HG03565 (cell line): ENCODE measurements around the gene RAB3C.
"Not testable (repeated sequence)": the region's sequence is repeated elsewhere in the genome, so short reads cannot be mapped to it uniquely, and the experiment has no call there.

Experiments used
- ATAC-seq: cut with Tn5 transposase; IDR thresholded peaks from one replicate; pipeline ENCODE4 v1.9.1; 2021; ENCODE audit warnings: mild to moderate bottlenecking, moderate library complexity; ENCODE audit not compliant: unreplicated experiment

RAB3C gene

DNA sequence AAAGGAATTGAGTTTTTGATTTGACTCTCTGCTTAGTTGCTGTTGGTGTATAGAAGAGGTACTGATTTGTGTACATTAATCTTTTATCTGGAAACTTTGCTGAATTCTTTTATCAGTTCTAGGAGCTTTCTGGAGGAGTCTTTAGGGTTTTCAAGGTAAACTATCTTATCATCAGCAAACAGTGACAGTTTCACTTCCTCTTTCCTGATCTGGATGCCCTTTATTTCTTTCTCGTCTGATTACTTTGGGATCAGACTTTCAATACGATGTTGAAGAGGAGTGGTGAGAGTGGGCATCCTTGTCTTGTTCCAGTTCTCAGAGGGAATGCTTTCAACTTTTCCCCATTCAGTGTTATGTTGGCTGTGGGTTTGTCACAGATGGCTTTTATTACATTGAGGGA is 17.7 kb downstream of the RAB3C start:
- not testable (repeated sequence) for ATAC-seq

DNA sequence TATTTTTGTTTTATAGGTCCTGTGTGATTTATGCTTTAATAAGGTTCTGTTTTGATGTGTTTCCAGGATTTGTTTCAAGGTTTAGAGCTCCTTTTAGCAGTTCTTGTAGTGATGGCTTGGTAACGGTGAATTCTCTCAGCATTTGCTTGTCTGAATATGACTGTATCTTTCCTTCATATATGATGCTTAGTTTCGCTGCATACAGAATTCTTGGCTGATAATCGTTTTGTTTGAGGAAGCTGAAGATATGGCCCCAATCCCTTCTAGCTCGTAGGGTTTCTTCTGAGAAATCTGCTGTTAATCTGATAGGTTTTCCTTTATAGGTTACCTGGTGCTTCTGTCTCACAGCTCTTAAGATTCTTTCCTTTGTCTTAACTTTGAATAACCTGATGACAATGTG is 20.0 kb downstream of the RAB3C start:
- ATAC-seq = not testable (repeated sequence)

DNA sequence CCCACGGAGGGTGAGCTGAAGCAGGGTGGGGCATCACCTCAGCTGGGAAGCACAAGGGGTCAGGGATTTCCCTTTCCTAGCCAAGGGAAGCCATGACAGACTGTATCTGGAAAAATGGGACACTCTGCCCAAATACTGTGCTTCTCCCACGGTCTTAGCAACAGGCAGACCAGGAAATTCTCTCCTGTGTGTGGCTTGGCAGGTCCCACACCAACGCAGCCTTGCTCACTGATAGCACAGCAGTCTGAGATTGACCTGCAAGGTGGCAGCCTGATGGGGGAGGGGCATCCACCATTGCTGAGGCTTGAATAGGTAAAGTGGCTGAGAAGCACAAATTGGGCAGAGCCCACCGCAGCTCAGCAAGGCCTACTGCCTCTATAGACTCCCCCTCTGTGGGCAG is 23.2 kb downstream of the RAB3C start:
- no peak for ATAC-seq

DNA sequence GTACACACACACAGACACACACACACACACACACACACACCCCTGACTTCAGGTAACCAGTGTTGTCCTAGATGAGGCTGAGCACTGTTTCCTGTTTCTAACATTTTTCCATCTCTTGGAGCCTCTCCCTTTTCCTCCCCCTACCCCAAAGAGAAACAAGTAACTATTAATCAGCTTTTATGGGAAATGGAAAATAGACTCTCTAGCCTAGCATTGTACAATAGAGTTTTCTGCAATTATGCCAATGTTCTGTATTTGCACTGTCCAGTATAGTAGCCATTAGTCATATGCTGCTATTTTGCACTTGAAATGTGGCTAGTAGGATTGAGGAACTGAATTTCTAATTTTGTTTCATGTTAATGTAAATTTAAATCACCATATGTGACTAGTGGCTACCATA is 33.1 kb downstream of the RAB3C start:
- no peak for ATAC-seq

DNA sequence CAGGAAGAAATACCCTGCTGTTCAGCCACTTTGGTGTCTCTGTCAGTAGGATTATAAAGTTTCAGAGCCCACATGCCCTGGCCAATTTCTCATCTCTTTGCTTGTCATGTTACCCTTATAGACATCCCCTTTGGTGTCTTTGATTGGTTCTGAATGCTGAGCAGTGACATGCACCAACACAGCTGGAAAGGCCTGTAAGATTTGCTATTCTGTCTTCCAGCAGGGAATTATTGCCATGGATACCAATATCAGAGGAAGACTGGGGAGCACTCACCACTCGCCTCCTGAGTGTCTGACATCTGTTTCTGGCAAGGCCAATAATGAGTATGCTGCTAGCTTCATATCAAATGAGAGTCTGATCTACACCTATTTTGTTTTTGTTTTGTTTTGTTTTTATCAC is 34.4 kb downstream of the RAB3C start:
- no peak for ATAC-seq

DNA sequence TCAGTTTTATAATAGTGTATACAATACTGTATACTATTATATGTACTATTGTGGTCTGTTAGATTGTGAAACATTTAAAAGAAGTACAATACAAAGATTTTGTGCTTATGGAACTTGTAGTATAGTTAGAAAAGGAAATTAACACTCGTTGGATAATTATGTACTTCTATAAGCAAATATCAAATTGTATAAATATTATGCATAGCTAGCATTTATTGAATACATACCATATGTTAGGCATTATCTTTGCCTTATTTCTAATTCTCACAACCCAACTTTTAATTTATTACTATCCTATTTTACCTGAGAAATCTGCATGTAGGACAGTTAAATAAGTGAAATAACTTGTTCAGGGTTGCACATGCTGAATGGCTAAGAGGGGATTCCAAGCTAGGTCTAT is 37.5 kb downstream of the RAB3C start:
- ATAC-seq = no peak

DNA sequence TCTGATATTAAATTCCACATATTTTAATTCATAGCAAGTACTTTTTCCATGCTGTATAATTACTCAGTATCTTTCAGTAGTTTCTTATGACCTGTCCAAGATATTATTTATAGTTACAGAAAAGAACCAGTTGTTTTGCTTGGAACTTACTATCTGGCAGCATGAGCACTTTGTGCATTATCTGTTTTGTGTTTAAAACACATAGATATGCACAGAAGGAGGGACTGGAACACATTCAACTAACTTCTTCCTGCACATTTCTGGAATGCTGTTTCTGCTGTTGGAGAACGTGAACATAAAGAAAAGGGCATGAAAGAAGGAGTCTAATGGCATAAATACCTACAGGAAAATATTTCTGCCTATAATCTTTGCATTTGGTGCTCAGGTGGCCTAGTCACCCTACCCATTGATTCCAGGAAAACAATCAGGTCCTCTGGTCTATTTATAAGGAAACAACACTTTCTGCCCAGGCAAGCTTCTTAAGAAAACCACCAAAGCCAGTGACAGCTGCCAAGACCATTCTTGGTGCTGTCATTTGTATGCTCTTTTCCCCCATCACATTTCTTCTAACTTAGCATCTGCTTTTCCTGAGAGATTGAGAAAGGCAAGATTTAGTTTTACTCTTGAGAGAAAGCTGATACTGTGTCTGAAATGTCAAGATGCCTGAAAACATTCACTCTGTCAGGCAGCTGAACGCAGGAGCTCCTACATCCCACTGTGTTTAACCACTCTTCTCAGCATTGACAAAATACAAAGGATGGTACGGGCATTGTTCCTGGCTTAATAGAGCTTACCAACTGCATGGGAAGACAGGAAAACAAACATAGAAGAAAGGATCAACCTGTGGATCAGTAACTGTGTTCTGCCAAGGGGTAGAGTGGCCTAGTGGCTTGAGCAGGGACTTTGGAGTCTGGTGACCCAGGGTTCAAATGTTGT is 40.3 kb downstream of the RAB3C start:
- ATAC-seq = no peak

DNA sequence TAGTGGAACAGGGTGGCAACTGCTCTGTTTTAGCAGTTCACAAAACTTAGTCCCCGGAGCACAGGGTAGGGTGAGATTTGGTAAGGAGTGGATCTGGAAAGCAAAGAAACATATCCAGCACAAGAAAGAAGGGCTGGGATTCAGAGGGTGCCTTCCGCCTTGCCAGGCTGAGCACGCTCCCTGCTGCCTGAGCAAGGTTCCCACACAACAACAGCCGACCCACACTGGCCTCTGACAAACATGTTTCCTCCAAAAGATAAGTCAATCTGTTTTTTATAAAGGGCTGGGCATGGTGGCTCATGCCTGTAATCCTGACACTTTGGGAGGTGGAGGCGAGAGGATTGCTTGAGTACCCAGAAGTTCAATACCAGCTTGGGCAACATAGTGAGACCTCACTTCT is 45.8 kb downstream of the RAB3C start:
- ATAC-seq = no peak

DNA sequence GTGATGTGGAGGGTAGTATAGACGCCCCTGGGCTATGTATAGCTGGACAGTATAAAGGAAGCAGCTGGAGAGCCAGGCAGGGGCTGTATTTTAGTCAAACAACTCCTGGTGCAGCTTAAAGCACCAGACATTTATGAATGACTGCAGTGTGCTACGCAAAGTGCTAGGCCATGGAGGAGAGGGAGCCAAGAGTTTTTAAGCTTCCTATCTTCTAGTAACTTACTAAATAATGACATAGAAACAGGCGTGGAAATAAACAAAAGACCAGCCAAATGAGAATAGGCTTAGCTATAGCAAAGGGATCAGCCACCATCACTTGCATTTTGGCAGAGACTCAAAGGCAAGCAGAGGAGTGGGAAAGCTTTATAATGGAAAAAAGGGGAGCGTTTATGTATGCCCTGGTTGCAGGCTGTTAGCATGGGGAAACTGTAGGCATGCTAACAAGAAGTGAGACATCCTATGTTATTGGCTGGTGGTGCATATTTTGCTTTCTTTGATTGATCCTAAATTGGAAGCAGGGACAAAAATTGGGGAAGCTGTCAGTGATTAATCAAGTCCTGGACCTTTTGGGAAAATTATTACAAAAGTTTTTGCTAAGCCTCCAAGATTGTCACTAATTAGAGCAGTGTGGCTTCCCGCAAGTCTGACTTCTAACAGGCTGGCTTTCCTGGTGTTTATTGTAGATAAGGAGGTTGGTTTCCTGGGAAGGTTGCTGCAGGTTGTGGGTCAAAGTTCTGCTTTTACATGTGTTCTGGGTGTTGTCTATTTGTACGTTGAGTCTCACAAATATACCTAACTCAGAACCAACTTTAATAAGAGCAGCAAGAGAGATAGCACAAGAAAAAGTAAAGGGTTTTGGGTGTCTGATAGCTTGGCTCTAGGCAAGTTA is 46.6 kb downstream of the RAB3C start:
- no peak for ATAC-seq

DNA sequence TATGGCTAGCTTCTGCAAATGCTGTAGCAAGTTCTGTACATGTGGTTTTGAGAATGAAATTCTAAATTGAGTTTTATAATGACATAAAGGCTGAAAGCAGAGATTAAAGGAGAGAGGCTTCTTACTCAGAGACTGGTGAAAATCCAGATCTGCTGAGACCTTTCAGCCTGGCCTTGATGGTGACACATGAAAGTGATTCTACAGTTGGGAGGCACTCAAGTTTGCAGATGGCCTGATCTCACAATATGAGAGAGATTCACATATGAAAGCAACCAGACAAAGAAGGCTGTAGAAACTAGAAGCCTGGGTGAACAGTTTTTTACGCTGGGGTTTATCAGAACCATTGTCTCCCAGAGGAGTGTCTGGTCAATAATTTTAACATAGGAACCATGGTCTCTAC is 49.0 kb downstream of the RAB3C start:
- ATAC-seq = no peak

DNA sequence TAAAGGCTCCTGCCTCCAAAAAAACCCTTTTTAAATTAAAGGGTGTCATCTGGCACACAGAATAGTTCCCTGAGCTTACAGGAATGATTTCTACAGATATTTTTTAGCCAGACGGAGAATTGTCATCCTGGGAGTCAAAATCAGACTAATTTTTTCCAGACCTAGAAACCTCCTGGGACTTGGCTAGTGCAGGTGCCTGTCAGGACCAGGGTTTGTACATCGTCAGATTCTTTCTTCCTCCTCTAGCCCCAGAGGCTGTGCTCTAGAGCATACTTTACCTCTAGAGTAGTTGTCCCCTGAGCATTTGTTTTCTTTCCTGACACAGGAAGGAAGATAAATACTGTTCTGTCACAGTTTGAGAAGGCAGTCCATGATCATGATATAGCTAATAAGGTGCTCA is 52.5 kb downstream of the RAB3C start:
- no peak for ATAC-seq

DNA sequence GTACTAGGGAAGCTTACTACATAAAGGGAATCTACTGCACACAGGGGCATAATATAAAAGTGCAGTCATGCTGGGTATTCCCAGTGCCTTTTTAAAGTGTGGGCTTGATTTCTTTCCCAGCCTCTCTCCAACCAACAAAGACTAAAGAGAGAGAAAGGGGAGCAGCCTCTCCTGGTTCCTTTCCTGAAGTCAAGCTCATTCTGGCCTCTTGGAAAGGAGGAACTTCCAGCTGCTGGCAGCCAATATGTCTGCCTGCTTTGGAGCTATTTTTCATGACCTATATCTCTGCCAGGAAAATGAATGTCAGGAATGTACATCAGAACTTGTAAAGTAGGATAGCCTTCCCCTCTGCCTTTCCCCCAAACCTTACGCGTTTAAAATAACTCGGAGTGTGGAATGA is 57.1 kb downstream of the RAB3C start:
- ATAC-seq = no peak

DNA sequence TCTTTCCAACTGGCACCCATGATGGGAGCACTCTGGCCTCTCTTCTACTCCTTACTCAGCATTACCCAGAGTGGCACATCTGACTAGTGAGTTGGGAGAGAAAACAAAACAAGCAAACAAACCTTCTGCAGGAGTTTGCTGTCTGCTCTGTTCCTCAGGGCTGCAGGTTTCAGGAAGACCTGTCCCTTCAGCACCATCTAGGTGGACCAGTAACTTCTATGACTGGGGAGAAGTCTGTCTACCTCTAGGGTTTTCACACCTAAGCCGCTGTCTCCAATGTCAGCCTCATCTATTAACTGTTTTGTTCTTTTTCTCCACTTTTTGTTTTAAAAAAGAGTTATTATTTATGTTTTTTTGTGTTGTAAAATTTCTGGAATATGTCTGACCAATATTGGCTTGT is 58.7 kb downstream of the RAB3C start:
- ATAC-seq = no peak

DNA sequence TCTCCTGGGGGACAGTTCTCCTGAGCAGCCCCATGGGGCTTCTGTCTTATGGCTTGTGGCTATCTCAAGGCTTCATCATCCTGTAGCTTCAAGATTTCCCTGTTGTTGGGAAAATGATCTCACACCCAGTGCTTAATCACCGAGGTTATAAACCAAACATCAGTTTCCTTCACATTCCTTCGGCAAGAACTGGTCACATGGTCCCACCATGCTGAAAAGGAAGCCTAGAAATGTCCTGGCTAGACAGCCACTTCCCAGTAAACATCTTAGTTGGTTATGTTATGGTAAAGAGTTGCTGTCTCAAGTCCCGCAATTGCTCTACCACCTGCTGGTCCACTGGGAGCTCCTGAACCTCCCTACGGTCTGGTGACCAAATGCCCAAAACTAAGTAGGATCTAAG is 66.0 kb downstream of the RAB3C start:
- no peak for ATAC-seq

DNA sequence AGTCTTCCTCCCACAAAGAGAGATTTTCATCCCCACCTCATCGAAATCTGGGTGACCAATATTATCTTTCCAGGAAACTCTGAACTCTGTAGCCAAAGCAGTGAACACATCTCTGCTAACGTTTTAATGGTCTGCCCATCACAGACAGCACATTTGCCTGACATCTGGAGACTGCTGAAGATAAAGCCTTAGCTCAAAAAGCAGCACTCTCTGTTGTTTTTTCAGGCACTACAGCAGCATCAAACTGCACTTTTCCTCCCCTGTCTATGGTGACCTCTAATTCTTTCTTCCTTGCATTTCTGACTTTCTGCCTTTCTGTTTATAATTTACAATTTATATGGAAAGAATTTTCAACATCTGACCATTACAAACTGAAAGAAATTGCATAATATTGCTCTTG is 66.8 kb downstream of the RAB3C start:
- ATAC-seq = no peak

DNA sequence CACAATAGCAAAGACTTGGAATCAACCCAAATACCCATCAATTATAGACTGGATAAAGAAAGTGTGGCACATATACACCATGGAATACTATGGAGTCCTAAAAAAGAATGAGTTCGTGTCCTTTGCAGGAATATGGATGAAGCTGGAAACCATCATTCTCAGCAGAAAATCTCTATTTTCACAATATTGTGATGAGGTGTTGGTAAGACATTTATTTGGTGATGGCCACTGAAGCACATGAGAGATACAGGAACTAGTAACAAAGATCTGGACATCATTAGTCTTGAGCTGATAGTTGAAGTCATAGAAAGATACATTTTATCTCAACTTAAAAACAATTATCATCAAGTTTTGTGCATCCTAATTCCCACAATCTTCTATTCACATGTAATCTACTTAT is 70.6 kb downstream of the RAB3C start:
- ATAC-seq = no peak

DNA sequence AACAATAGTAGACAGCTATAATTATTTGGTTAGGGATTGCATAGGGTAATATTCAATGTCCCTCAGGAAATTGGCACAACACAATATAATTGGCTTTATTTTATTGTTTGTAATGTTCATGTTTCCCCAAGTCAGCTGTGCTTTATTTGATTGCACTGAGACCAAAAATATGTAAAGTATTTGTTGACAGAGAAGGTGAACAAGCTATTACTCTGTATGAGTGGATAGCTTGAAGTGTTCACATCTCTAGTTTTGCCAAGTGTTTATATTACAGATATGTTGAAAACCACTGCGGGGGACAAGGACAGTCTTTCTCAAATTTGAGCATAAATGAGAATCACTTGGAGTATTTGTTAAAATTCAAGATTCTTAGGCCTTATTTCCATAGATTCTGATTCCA is 83.3 kb downstream of the RAB3C start:
- no peak for ATAC-seq

DNA sequence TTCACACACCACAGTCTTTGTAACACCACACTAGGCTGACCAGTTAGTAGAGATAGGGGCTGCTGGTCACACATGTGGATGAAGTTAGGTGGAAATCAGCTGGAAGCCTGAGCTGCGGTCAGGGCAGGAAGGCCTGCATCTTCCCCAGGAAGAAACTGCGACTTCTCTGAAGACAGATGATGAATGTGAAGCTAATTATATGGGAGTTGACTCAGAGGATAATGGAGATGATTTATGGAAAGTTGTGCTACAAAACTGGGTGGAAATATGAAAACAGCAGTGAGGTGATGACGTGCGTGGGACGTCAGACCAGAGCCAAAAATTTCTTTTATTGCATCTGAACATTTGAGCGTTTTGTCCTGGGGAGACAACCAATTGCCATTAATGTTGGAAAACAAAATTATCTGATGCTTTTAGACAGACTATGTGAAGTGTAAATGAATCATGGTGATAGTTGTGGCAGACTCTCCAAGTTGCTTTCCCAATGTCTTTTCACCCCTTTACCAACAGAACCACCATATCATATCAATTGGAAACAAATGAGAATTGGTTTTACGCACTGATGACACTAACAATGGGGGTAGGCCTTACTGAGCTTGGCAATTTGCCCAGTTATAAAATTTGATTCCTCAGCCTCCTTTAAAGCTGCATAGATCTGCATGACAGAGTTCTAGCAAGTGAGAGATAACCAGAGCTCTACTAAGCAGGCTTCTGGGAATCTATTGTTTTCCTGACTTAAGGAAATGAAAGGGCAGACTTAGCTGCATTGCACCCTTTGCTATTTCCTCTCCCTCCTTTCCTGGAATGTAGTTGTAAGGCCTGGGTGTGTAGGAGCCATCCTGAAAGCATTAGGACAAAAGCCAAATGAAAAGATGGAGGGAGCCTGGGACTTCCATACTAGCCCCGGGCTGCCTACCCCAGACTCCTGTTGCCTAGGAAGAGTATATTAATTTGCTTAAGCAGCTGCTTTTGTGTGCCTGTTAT is 84.0 kb downstream of the RAB3C start:
- no peak for ATAC-seq

DNA sequence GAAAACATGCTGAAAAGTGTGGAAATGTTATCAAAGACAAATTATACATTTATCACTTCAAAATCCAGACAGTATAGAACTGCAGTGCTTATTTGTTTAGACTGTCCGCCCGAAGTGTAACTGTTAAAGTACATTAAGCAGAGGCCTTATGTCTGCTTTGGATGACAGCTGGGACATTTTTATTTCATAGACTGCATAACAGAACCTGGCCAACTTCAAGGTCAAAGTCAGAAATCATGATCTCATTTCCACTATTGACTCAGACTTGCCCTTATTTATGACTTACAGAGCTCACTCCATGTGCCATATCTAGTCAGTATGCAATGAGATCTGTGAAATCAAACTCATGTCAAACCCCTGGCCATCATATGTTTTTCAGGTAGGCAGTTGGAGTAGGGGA is 87.7 kb downstream of the RAB3C start:
- ATAC-seq = no peak

DNA sequence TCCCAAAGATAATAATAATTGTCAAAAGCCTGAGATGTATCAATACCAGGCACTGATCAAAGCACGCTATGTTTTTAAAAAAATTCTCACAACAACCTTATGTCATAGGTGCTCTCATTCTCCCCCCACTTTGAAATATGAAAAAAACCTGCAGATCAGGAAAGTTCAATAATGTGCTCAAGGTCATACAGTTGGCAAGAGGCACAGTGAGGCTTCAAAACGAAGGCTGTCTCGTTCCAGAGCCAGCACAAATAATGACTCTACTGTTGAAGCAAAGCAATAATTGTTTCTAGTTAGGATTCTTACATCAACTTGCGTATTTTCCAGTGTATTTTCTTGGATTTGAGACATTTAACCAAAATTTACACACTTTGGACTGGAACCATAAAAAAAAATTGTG is 88.3 kb downstream of the RAB3C start:
- no peak for ATAC-seq

DNA sequence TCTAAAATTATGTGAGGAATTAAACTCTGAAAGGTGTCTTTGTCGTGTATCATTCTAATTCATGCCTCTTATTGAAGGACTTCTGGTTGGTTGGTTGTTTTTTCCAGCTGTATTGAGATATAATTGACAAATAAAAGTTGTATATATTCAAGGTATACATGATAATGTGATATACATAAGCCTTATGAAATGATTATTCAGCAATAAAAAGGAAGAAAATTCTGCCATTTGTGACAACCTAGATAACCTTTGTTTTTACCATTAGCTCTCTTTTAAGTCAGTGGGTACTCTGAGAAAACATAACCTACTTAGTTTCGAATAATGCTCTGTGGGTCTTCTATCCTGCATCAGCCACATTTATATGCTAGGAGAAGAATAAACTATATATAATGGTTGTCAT is 89.6 kb downstream of the RAB3C start:
- no peak for ATAC-seq
